GM18507 (cell line): ENCODE measurements around the gene SLC29A3.
"Not testable (repeated sequence)": the region's sequence is repeated elsewhere in the genome, so short reads cannot be mapped to it uniquely, and the experiment has no call there.

Experiments
- DNase-seq: peaks from one replicate; pipeline ENCODE4 v3.0.0; 2011; ENCODE audit warnings: low read depth; ENCODE audit not compliant: insufficient read length; ENCODE audit errors: extremely low spot score
- FAIRE-seq: peaks from 2 replicates; lab custom pipeline; 2011; peaks lifted over from hg19 to GRCh38; lab: Jason Lieb, UNC

SLC29A3 gene

GRCh38 chr10:71296811-71297210 lies 22.2 kb upstream of the SLC29A3 start:
- DNase-seq, FAIRE-seq: not testable (repeated sequence)

DNA sequence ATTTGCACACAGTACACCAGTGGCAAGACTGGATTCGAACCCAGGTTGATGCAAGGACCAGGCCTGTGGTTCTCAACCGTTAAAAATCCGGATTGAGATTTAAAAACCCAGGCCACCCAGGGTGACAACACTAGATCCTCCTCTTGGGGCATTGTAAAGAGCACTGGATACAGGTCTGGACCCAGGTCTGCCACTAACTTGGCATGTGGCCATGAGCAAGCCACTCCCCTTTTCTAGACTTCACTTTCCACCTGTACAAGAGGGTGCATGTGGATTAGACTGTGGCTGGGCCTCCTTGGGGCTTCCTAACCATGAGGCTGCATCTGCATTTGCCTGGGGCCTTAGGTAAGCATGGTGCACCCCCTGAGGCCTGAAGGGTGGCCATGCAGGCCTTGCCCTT lies 21.7 kb upstream of the SLC29A3 start:
- FAIRE-seq (no peak), DNase-seq (no peak)

GRCh38 chr10:71299071-71299785 lies 19.8 kb upstream of the SLC29A3 start:
- FAIRE-seq (no peak), DNase-seq (no peak)

DNA sequence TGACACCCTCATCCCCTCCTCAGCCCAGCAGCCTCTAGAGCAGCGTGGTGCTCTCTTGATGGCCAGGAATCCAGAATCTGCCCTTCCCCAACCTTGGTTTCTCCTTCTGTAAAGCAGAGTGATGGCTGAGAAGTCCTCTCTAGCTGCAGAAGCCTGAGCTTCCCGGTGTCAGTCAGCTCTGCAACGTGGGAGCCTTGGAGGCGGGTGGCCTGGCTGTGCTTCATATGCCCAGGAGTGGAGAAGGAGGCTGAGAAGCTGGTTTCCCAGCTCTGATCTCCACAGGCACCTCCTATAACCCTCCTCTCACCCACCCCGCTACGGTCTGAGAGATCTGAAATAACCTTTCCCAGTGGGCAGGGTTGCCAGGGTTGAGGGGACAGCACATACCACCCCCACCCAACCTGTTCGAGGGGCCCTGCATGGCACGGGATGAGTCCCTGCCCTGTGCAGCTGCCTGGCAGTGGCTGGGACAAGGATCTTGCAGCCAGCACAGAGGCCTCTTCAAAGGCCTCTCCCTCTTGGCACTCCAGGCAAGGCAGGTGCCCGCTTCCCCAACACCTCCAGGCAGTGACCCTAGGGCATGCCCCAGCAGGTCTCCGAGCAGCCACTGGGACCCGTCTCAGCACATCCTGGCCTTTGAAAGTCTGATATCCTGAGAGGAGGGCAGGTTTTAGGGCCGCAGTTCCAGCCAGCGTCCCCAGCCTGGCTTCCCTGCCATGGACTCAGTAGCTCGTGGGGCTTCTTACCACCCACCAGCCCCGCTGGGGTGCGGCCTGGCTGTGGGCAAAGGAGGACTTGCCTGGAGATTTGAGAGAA lies 18.3 kb upstream of the SLC29A3 start:
- no peak for DNase-seq
- no peak for FAIRE-seq

DNA sequence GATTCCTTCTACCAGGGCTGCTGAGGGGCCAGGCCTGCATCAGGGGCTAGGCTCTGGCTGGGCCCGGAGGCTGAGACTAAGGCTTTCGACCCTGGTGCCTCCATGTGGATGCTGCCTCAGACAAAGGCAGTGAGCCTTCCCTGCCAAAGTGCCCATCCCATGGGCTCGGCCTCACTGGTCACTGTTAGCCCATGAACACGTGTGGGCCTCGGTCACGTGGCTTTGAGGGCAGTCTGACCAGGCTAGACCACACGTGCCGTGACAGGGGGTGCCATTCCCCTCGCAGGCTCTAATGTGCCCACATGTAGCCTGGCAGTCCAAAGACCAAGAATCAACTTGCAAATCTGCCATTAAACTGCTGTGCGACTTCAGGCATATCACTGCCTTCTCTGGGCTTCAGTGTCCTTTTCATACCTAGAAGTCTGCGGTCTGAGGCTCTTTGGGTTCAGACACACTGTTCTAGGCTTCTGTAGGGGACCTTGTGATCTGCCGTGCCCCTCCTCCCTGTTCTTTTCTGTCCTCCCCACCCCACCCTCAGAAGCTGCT lies 17.6 kb upstream of the SLC29A3 start:
- DNase-seq (no peak), FAIRE-seq (no peak)

DNA sequence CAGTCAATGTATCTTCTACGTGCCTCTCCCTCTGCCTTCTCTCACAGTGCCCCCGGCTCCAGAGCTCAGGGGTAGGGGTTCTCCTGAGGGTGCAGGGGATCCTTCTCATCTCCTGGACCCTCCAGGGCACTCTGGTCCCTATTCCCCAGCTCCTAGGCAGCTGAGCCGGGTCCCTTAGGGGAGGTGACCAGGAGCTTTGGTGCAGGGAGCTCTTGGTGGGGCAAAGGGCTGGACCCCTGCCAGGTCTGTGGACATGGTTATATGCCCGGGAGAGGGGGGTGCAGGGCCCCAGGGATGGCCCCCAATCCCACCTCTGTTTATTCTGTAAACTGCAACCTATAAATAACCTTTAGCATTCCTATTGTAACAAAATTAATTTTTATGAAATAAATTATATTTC lies 16.6 kb upstream of the SLC29A3 start:
- no peak for FAIRE-seq
- DNase-seq: no peak

GRCh38 chr10:71302874-71303568 lies 16.0 kb upstream of the SLC29A3 start:
- FAIRE-seq: peak; percentile 73
- DNase-seq: no peak

- no peak for FAIRE-seq
These were observed 15.5 kb upstream of the SLC29A3 start for GRCh38 chr10:71303569-71303907.

DNA sequence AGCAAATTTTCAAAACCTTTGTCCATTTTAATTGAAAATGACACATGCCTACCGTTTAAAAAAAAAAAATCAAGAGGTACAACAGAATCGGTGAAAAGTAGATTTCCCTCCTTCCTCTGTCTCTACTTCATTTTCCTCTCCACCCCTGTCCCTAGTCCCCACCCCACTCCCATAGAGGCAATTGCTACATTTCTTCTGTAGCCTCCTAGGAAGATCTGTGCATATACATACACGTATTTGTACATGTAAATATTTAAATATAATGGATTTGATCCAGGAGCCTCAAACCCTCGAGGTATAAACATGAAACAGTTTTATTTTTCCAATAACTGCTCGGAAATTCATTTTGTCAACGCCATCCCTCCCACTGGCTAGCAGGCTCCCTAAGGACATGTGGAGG lies 14.1 kb upstream of the SLC29A3 start:
- FAIRE-seq (no peak), DNase-seq (no peak)

More at GRCh38 chr10:71303569-71303907, 15.5 kb upstream of the SLC29A3 start:
- no peak for DNase-seq

GRCh38 chr10:71306979-71307378 lies 12.1 kb upstream of the SLC29A3 start:
- no peak for FAIRE-seq
- DNase-seq: no peak

- FAIRE-seq (no peak), DNase-seq (no peak)
These were observed 11.5 kb upstream of the SLC29A3 start for GRCh38 chr10:71307469-71308085.

- FAIRE-seq (no peak), DNase-seq (no peak)
These were observed 10.8 kb upstream of the SLC29A3 start for GRCh38 chr10:71308244-71308643.

DNA sequence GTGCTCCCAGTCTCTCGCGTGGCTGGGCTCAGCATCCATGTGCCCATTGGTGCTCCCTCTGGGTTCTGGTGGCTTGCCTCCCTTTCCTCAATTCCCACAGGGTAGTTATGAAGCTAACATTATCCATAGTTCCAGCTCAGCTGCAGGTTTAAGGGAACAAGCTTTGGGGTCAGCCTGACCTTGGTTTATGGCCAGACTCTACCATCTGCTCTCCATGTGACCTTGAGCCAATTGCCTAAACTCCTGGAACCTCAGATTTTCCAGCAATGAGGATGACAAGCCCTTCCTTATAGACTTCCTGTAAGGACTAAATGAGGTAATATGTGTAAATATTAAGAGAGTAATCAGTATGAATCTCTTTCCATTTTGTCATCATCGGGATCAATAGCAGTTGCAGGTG lies 10.1 kb upstream of the SLC29A3 start:
- DNase-seq: no peak
- FAIRE-seq: no peak

- no peak for FAIRE-seq
- DNase-seq: no peak
These were observed 9.1 kb upstream of the SLC29A3 start for GRCh38 chr10:71309919-71310318.

DNA sequence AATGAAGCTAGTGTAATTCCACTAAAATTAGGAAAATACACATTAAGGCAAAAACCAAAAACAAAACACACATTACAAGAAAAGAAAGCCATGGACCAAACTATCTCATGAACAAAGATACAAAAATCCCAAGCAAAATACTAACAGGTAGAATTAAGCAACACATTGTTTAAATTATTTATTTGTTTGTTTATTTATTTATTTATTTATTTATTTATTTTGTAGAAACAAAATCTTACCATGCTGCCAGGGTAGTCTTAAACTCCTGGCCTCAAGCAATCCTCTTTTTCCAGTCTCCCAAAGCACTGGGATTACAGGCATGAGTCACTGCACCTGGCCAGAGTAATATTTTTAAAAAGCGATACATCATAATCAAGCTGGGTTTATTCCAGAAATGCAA lies 6.8 kb upstream of the SLC29A3 start:
- no peak for DNase-seq
- FAIRE-seq: no peak

GRCh38 chr10:71312811-71313789 lies 6.0 kb upstream of the SLC29A3 start:
- FAIRE-seq: no peak
- DNase-seq: no peak

DNA sequence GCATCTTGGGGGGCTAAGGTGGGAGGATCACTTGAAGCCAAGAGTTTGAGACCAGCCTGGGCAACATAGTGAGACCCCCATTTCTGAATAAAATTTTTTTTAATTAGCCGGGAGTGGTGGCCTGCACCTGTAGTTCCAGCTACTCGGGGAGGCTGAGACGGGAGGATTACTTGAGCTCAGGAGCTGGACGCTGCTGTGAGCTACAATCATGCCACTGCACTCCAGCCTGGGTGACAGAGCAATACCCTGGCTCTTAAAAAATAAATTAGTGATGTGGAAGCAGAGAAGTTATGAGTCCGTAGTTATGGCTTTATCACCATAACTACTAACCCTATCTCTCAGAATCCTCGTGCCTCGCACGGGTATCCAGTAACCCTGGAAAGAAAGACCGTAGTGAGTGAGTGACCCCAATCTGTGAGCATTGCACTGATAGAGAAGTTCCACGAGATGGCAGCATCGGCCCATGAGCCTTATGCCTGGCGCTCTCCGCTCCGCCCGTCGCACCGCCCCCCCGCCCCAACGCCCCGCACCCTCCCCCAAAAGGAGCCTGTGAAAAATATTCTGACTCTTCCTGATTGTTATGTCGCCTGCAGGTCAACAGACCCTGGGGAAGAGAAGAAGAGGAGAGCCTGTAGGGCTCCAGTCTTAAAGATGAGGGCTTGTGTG lies 4.9 kb upstream of the SLC29A3 start:
- peak; percentile 60 for DNase-seq
- peak; percentile 57 for FAIRE-seq

DNA sequence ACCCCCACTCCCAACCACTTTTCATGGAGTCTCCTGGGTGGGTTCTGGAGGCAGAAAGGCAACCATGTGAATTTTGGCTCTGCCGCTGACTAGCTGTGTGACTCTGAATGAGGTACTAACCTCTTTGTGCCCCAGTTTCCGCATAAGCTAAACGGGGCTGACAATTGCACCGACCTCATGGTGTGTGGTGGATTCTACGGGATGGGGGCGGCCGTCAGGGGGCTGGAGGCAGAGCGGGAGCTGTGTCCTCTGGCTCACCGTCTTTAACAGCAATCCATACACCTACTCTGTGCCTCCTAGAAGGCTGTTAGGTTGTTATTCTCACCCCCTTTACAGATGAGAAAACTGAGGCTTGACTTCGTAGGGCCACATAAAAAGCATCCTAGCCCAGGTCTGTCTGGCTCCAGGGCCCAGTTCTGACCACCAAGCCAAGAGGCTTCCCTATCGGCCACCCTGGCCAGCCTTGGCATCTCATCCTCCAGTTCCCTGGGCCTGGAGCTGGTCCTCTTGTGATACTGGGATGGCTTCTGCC lies 4.3 kb upstream of the SLC29A3 start:
- DNase-seq (no peak), FAIRE-seq (no peak)
